ENCODE data around the gene THOC1.
"Not testable (repeated sequence)": the region's sequence is repeated elsewhere in the genome, so short reads cannot be mapped to it uniquely, and the experiment has no call there.

THOC1 gene

GRCh38 chr18:267688-268552, at the start of gene THOC1:
Gene THOC1 (minus strand): TSS chr18:268047. CDS start chr18:268019, 28 bp downstream.
- DNase-seq: peak; percentile 55 to 93 (median 86)

GRCh38 chr18:317618-318017, 49.8 kb upstream of the THOC1 start:
- no peak for DNase-seq

- no peak for DNase-seq
Measured at GRCh38 chr18:316393-316792, 48.5 kb upstream of the THOC1 start.

GRCh38 chr18:313931-314330, 46.1 kb upstream of the THOC1 start:
- no peak for DNase-seq

GRCh38 chr18:312415-312814, 44.6 kb upstream of the THOC1 start:
- DNase-seq: no peak

- no peak for DNase-seq
Measured at GRCh38 chr18:310042-310441, 42.2 kb upstream of the THOC1 start.

GRCh38 chr18:308086-308485, 40.2 kb upstream of the THOC1 start:
- DNase-seq: not testable (repeated sequence)

GRCh38 chr18:306608-307255, 38.9 kb upstream of the THOC1 start:
- no peak for DNase-seq

- peak in 5 of 51 donors; percentile 5 to 14 (median 8) for DNase-seq
Measured at GRCh38 chr18:305003-305501, 37.2 kb upstream of the THOC1 start.

- DNase-seq: no peak
Measured at GRCh38 chr18:303607-304006, 35.8 kb upstream of the THOC1 start.

- no peak for DNase-seq
Measured at GRCh38 chr18:303011-303410, 35.2 kb upstream of the THOC1 start.

GRCh38 chr18:302097-302496, 34.2 kb upstream of the THOC1 start:
- DNase-seq: no peak

- no peak for DNase-seq
Measured at GRCh38 chr18:297936-298335, 30.1 kb upstream of the THOC1 start.

- DNase-seq: peak in 1 of 51 donors; percentile 20
Measured at GRCh38 chr18:295756-296490, 28.1 kb upstream of the THOC1 start.

- no peak for DNase-seq
Measured at GRCh38 chr18:294566-294965, 26.7 kb upstream of the THOC1 start.

- DNase-seq: no peak
Measured at GRCh38 chr18:293536-293935, 25.7 kb upstream of the THOC1 start.

GRCh38 chr18:292271-292670, 24.4 kb upstream of the THOC1 start:
- DNase-seq: no peak

GRCh38 chr18:289970-290369, 22.1 kb upstream of the THOC1 start:
- DNase-seq: not testable (repeated sequence)

- DNase-seq: no peak
Measured at GRCh38 chr18:289026-289425, 21.2 kb upstream of the THOC1 start.

- peak in 2 of 51 donors; percentile 13 to 47 for DNase-seq
Measured at GRCh38 chr18:286515-287310, 18.9 kb upstream of the THOC1 start.

- DNase-seq: no peak
Measured at GRCh38 chr18:285817-286216, 18.0 kb upstream of the THOC1 start.
